Measurements from ENCODE around the gene ACSF2.

ACSF2 gene

GRCh38 chr17:50440172-50440837 lies 14.3 kb downstream of the ACSF2 start:
- Mint-ChIP-seq H3K4me1 (peaks cover 14% of the 10 kb centered on the region), H3K4me3 (no peak overlapping the region), H3K9me3 (no peaks in the 10 kb centered on the region), H3K27ac (no peak overlapping the region), H3K27me3 (no peaks in the 10 kb centered on the region), H3K36me3 (peaks cover 13% of the 10 kb centered on the region)
- ATAC-seq (ENCODE audit: low read depth): no peak
- no peak for DNase-seq (ENCODE audit: low spot score in 2 of 2)

GRCh38 chr17:50440838-50441829 lies 15.1 kb downstream of the ACSF2 start:
- DNase-seq (ENCODE audit: low spot score in 2 of 2) (no peak), ATAC-seq (ENCODE audit: low read depth) (no peak)
- no peaks in the 10 kb centered on the region for H3K9me3 Mint-ChIP-seq
- H3K27me3 Mint-ChIP-seq: no peaks in the 10 kb centered on the region
- H3K4me1 Mint-ChIP-seq: peaks cover 14% of the 10 kb centered on the region
- no peak overlapping the region for H3K27ac Mint-ChIP-seq
- H3K4me3 Mint-ChIP-seq: no peak overlapping the region
- H3K36me3 Mint-ChIP-seq: peaks cover 13% of the 10 kb centered on the region

- no peaks in the 10 kb centered on the region for H3K27me3 Mint-ChIP-seq
- no peaks in the 10 kb centered on the region for H3K9me3 Mint-ChIP-seq
- peaks cover 18% of the 10 kb centered on the region for H3K4me1 Mint-ChIP-seq
- ATAC-seq (ENCODE audit: low read depth) (no peak), DNase-seq (ENCODE audit: low spot score in 2 of 2) (no peak)
- peaks cover 17% of the 10 kb centered on the region for H3K36me3 Mint-ChIP-seq
- no peak overlapping the region for H3K4me3 Mint-ChIP-seq
- H3K27ac Mint-ChIP-seq: no peak overlapping the region
Measured at GRCh38 chr17:50443505-50443974, 17.5 kb downstream of the ACSF2 start.

DNA sequence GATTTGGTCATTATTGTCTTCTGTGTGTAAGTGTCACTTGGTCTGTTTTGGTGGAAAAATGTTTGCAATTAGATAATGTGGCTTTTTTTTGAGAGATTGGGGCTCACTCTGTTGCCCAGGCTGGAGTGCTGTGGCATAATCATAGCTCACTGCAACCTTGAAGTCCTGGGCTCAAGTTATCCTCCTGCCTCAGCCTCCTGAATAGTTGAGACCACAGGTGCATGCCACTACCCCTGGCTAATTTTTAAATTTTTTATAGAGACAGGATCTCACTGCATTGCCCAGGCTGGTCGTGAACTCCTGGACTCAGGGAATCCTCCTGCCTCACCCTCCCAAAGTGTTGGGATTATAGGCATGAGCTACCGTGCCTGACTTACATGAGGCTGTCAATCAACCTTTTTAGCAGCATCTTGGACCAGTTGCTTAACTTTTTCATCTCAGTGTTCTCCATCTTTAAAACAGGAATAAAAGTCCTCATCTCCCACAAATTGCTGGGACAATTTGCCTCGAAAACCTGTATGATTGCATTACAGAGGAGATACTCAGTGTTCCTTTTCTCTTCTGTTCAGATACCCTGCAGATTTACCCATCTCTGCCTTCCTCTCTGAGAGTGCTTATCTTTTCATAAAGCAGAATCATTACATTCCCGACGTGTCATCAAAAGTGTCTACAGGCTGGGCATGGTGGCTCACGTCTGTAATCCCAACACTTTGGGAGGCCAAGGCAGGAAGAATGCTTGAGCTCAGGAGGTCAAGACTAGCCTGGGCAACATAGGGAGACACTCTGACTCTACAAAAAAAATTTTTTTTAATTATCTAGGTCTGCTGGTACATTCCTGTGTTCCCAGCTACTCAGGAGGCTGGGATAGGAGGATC lies 19.1 kb downstream of the ACSF2 start:
- H3K27me3 Mint-ChIP-seq: no peaks in the 10 kb centered on the region
- peak overlapping the region; percentile 31 for H3K27ac Mint-ChIP-seq
- peaks cover 14% of the 10 kb centered on the region for H3K36me3 Mint-ChIP-seq
- no peaks in the 10 kb centered on the region for H3K9me3 Mint-ChIP-seq
- ATAC-seq (ENCODE audit: low read depth) (no peak), DNase-seq (ENCODE audit: low spot score in 2 of 2) (no peak)
- peaks cover 18% of the 10 kb centered on the region for H3K4me1 Mint-ChIP-seq
- no peak overlapping the region for H3K4me3 Mint-ChIP-seq

DNA sequence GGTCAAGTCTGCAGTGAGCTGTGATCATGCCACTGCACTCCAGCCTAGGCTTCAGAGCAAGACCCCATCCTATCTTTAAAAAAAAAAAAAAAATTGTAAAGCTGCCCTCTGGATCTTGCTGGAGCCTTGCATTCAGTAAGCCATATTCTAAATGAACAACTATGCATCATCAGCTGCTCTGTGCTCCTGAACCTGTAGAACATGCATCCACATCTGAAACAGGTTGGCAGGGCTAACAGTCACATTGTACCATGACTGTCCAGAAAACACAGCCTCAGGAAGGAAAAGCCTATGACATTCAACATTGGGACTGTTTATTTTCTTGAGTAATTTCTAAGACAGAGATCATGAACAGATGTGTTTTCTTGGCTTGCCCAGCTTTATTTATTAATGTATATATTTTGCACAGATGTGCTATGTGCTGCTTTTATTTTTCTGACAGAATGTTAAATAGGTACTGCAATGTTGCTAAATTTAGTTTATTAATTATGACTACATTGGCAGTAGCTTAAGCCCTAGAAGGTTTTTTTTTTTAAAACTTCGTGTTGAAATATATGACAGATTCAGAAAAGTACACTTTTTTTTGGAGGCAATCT lies 19.8 kb downstream of the ACSF2 start:
- no peak for ATAC-seq (ENCODE audit: low read depth)

GRCh38 chr17:50447870-50448595 lies 22.0 kb downstream of the ACSF2 start:
- ATAC-seq (ENCODE audit: low read depth) (no peak), DNase-seq (ENCODE audit: low spot score in 2 of 2) (no peak)
- Mint-ChIP-seq H3K36me3 (peaks cover 16% of the 10 kb centered on the region), H3K4me1 (peaks cover 23% of the 10 kb centered on the region), H3K27me3 (no peaks in the 10 kb centered on the region), H3K4me3 (no peak overlapping the region), H3K27ac (peak overlapping the region; percentile 49), H3K9me3 (no peaks in the 10 kb centered on the region)

More for the DNA sequence above, 19.8 kb downstream of the ACSF2 start:
- Mint-ChIP-seq H3K4me3 (no peak overlapping the region), H3K27me3 (no peaks in the 10 kb centered on the region), H3K9me3 (no peaks in the 10 kb centered on the region), H3K36me3 (peaks cover 16% of the 10 kb centered on the region), H3K4me1 (peaks cover 16% of the 10 kb centered on the region), H3K27ac (no peak overlapping the region)
- no peak for DNase-seq (ENCODE audit: low spot score in 2 of 2)

- Mint-ChIP-seq H3K27me3 (no peaks in the 10 kb centered on the region), H3K4me3 (no peak overlapping the region), H3K36me3 (peaks cover 19% of the 10 kb centered on the region), H3K9me3 (no peaks in the 10 kb centered on the region), H3K27ac (peak overlapping the region; percentile 49), H3K4me1 (peaks cover 27% of the 10 kb centered on the region)
- no peak for DNase-seq (ENCODE audit: low spot score in 2 of 2)
- no peak for ATAC-seq (ENCODE audit: low read depth)
Measured at GRCh38 chr17:50448643-50449042, 22.6 kb downstream of the ACSF2 start.

DNA sequence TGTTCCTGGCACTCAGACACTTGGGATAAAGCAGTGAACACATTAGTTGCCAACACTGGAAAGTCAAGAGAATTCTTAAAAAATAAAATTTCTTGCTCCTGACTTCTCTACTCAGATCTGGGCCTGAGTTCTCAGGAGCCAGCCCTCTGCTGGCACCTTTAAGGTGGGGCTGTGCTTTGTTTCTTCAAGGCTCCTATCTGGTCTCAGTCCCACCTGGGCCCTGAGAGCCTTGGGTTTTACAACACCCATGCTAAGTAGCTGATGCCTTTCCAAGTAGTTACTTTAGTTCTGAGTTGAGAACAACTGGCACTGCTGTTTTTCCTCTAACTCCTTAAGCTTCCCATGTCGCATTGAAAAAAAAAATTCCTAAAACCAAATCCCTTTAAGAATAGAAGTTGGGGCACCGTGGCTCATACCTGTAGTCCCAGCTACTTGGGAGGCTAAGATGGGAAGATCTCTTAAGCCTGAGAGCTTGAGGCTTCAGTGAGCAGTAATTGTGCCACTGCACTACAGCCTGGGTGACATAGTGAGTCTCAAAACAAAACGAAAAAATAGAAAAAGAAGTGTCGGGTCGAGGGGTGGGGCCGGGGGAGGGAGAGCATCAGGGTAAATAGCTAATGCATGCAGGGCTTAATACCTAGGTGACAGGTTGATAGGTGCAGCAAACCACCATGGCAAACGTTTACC lies 26.1 kb downstream of the ACSF2 start:
- peak overlapping the region; percentile 80 for H3K27ac Mint-ChIP-seq
- no peak for DNase-seq (ENCODE audit: low spot score in 2 of 2)
- no peaks in the 10 kb centered on the region for H3K9me3 Mint-ChIP-seq
- peaks cover 31% of the 10 kb centered on the region for H3K4me1 Mint-ChIP-seq
- H3K27me3 Mint-ChIP-seq: no peaks in the 10 kb centered on the region
- peaks cover 14% of the 10 kb centered on the region for H3K36me3 Mint-ChIP-seq
- peak overlapping the region; percentile 84 for H3K4me3 Mint-ChIP-seq
- ATAC-seq (ENCODE audit: low read depth): peak; percentile 59

DNA sequence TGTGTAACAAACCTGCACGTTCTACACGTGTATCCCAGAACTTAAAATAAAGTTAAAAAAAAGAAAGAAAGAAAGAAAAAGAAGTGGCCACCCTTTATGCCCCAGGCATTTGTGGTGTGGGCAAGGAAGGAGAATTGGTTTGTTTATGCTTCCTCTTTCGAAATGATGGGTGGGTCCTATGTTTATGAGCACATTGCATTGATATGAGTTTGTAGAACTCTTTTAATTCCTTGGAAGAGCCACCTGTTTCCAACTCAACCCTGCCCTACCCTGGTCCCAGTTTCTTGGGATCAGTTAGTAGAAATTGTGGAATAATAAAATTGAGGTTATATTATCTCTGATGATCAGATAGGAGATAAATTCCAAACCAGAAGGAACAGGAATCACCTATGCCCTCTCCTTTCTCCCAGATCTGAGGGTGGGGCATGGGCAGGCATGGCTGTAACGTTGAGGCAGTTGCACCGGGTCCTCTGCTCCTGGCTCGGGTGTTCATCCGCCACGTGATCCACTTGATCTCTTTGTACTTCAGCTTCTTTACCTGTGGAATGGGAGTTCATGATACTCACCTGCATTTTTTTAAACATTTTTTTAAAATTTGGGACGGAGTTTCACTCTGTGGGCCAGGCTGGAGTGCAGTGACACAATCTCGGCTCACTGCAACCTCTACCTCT lies 26.7 kb downstream of the ACSF2 start:
- H3K27me3 Mint-ChIP-seq: no peaks in the 10 kb centered on the region
- peaks cover 31% of the 10 kb centered on the region for H3K4me1 Mint-ChIP-seq
- no peaks in the 10 kb centered on the region for H3K9me3 Mint-ChIP-seq
- peak overlapping the region; percentile 84 for H3K4me3 Mint-ChIP-seq
- peaks cover 14% of the 10 kb centered on the region for H3K36me3 Mint-ChIP-seq
- H3K27ac Mint-ChIP-seq: peak overlapping the region; percentile 80
- DNase-seq (ENCODE audit: low spot score in 2 of 2) (no peak), ATAC-seq (ENCODE audit: low read depth) (peak; percentile 97)

DNA sequence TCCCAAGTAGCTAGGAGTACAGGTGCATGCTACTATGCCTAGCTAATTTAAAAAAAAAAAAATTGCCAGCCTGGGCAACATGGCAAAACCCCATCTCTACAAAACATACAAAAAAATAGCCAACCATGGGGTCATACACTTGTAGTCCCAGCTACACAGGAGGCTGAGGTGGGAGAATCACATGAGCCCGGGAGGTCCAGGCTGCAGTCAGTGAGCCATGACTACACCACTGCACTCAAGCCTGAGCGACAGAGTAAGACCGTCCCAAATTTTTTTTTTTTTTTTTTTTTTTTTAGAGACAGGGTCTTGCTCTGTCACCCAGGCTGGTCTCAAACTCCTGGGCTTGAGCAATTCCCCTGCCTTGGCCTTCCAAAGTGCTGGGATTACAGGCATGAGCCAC lies 27.9 kb downstream of the ACSF2 start:
- Mint-ChIP-seq H3K36me3 (peaks cover 13% of the 10 kb centered on the region), H3K27me3 (no peaks in the 10 kb centered on the region), H3K27ac (peak overlapping the region; percentile 80), H3K4me1 (peaks cover 24% of the 10 kb centered on the region), H3K4me3 (no peak overlapping the region), H3K9me3 (no peaks in the 10 kb centered on the region)
- ATAC-seq (ENCODE audit: low read depth): no peak
- no peak for DNase-seq (ENCODE audit: low spot score in 2 of 2)

GRCh38 chr17:50457621-50458020 lies 31.6 kb downstream of the ACSF2 start:
- Mint-ChIP-seq H3K27me3 (no peaks in the 10 kb centered on the region), H3K36me3 (peaks cover 11% of the 10 kb centered on the region), H3K9me3 (no peaks in the 10 kb centered on the region), H3K27ac (no peak overlapping the region), H3K4me1 (peaks cover 26% of the 10 kb centered on the region), H3K4me3 (no peak overlapping the region)
- ATAC-seq (ENCODE audit: low read depth) (no peak), DNase-seq (ENCODE audit: low spot score in 2 of 2) (no peak)

DNA sequence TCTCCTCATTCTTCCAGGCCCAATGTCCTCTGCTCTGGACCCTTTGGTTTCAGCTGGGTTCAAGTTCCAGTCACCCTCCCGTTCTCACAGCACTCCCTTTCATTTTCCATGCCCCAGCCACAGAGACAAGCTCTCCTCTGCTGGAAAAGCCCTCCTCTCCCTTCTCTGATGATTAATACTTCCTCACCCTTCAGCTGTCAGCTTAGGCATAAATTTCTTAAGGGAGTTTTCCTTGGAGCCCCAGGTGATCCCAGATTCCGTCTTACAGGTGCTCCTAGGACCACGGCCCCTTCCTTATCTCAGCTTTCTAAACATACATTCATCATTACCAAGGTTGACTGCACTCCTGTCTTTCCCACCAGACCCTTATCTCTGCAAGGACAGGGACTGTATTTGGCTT lies 32.3 kb downstream of the ACSF2 start:
- H3K27me3 Mint-ChIP-seq: no peaks in the 10 kb centered on the region
- no peak overlapping the region for H3K4me3 Mint-ChIP-seq
- H3K36me3 Mint-ChIP-seq: peaks cover 11% of the 10 kb centered on the region
- DNase-seq (ENCODE audit: low spot score in 2 of 2) (no peak), ATAC-seq (ENCODE audit: low read depth) (no peak)
- no peak overlapping the region for H3K27ac Mint-ChIP-seq
- no peaks in the 10 kb centered on the region for H3K9me3 Mint-ChIP-seq
- H3K4me1 Mint-ChIP-seq: peaks cover 21% of the 10 kb centered on the region
